Measurements from ENCODE around the gene MTG1. TPM values are rescaled to one million over a fixed set of nuclear protein-coding genes. Genes with fewer than 3 reads are reported as not detected.

MTG1 gene
- total RNA-seq, 2 donors from 2014 or later, result 48.7 to 51.2 TPM

Other genes starting within 250 kb of the MTG1 start
- gene KNDC1, start 233.9 kb upstream of the MTG1 start, total RNA-seq, result 1 to 10 TPM in 1 of 2 donors, under 1 TPM in 1; 0.42 to 1.1 TPM
- gene UTF1, start 163.9 kb upstream of the MTG1 start, total RNA-seq, result not detected
- under 1 TPM; 0.21 to 0.52 TPM for gene VENTX, start 156.3 kb upstream of the MTG1 start, total RNA-seq
- 100 to 1,000 TPM; 157 to 188 TPM for gene ADAM8, start 117.3 kb upstream of the MTG1 start, total RNA-seq
- gene TUBGCP2, start 85.3 kb upstream of the MTG1 start, total RNA-seq, result 10 to 100 TPM; 73.6 to 75.4 TPM
- gene ZNF511, start 85.2 kb upstream of the MTG1 start, total RNA-seq, result 10 to 100 TPM; 28.1 to 33.2 TPM
- 1 to 10 TPM in 1 of 2 donors, under 1 TPM in 1; 0.96 to 1.9 TPM for gene CALY, start 57.3 kb upstream of the MTG1 start, total RNA-seq
- gene PRAP1, start 46.8 kb upstream of the MTG1 start, total RNA-seq, result not detected
- 1 to 10 TPM; 6.3 to 9.1 TPM for gene FUOM, start 36.1 kb upstream of the MTG1 start, total RNA-seq
- gene ECHS1, start 20.8 kb upstream of the MTG1 start, total RNA-seq, result 10 to 100 TPM; 18.2 to 20.2 TPM
- gene PAOX, start 14.9 kb upstream of the MTG1 start, total RNA-seq, result 1 to 10 TPM; 3.5 to 6.3 TPM
- not detected for gene SPRN, start 30.5 kb downstream of the MTG1 start, total RNA-seq
- 10 to 100 TPM; 20.6 to 38.6 TPM for gene SCART1, start 59.8 kb downstream of the MTG1 start, total RNA-seq
- 10 to 100 TPM; 12.3 to 14.5 TPM for gene CYP2E1, start 133.2 kb downstream of the MTG1 start, total RNA-seq
- under 1 TPM; 0.15 to 0.39 TPM for gene SYCE1, start 171.4 kb downstream of the MTG1 start, total RNA-seq
- gene FRG2B, start 232.6 kb downstream of the MTG1 start, total RNA-seq, result not detected